Measurements from ENCODE around the gene STAB2.

Gene STAB2

GRCh38 chr12:103690426-103690825 lies 103.4 kb downstream of the STAB2 start:
- no peak for DNase-seq

GRCh38 chr12:103691063-103691462 lies 104.0 kb downstream of the STAB2 start:
- DNase-seq = no peak

- no peak for DNase-seq
Measured at GRCh38 chr12:103696101-103696500, 109.0 kb downstream of the STAB2 start.

- no peak for DNase-seq
Measured at GRCh38 chr12:103697971-103698751, 111.1 kb downstream of the STAB2 start.

GRCh38 chr12:103698752-103699560 lies 111.9 kb downstream of the STAB2 start:
- no peak for DNase-seq

GRCh38 chr12:103705098-103705497 lies 118.0 kb downstream of the STAB2 start:
- DNase-seq = no peak

- no peak for DNase-seq
Measured at GRCh38 chr12:103705927-103706326, 118.9 kb downstream of the STAB2 start.

GRCh38 chr12:103707446-103707845 lies 120.4 kb downstream of the STAB2 start:
- DNase-seq = no peak

GRCh38 chr12:103710544-103710943 lies 123.5 kb downstream of the STAB2 start:
- DNase-seq = no peak

GRCh38 chr12:103712216-103712615 lies 125.1 kb downstream of the STAB2 start:
- peak in 10 of 56 donors; percentile 1 to 18 (median 8) for DNase-seq

- no peak for DNase-seq
Measured at GRCh38 chr12:103715494-103715893, 128.4 kb downstream of the STAB2 start.

GRCh38 chr12:103716517-103717196 lies 129.6 kb downstream of the STAB2 start:
- no peak for DNase-seq

GRCh38 chr12:103725398-103725797 lies 138.3 kb downstream of the STAB2 start:
- no peak for DNase-seq

GRCh38 chr12:103727638-103728037 lies 140.6 kb downstream of the STAB2 start:
- no peak for DNase-seq

GRCh38 chr12:103728323-103728722 lies 141.2 kb downstream of the STAB2 start:
- no peak for DNase-seq

- DNase-seq = no peak
Measured at GRCh38 chr12:103729499-103729898, 142.4 kb downstream of the STAB2 start.

- DNase-seq = no peak
Measured at GRCh38 chr12:103731539-103731938, 144.5 kb downstream of the STAB2 start.

- no peak for DNase-seq
Measured at GRCh38 chr12:103734863-103735262, 147.8 kb downstream of the STAB2 start.

- DNase-seq = no peak
Measured at GRCh38 chr12:103735291-103735690, 148.2 kb downstream of the STAB2 start.

GRCh38 chr12:103736572-103736971 lies 149.5 kb downstream of the STAB2 start:
- no peak for DNase-seq

- no peak for DNase-seq
Measured at GRCh38 chr12:103737881-103738280, 150.8 kb downstream of the STAB2 start.

- DNase-seq = peak in 5 of 56 donors; percentile 1 to 12 (median 5)
Measured at GRCh38 chr12:103742349-103742932, 155.4 kb downstream of the STAB2 start.
